ENCODE measurements around the gene EVA1A. TPM values are rescaled to one million over a fixed set of nuclear protein-coding genes. Genes with fewer than 3 reads are reported as not detected.

Gene EVA1A
- total RNA-seq, 1 donor from 2014 or later, result 19.0 TPM

GRCh38 chr2:75498907-75499306 lies 61.8 kb downstream of the EVA1A start:
- FAIRE-seq, result no peak

DNA sequence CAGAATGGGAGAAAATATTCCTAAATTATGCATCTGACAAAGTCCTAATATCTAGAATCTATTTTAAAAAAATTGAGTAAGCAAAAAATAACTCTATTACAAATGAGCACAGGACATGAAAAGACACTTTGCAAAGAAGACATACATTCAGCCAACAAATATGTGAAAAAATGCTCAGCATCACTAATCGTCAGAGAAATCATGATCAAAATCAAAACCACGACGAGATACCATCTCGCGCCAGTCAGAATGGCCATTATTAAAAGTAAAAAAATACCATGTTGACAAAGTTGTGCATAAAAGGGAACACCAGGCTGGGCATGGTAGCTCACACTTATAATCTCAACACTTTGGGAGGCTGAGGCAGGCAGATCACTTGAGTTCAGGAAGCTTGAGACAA lies 63.5 kb downstream of the EVA1A start:
- peaks cover 16% of the 10 kb centered on the region for H3K4me1 Mint-ChIP-seq (ENCODE audit: low read depth, unreplicated experiment)
- Histone ChIP-seq H3K4me3 (ENCODE audit: insufficient read depth, low read depth, low read length) (no peak overlapping the region), H3K27me3 (ENCODE audit: insufficient read depth, low read length) (no peaks in the 10 kb centered on the region), H3K36me3 (ENCODE audit: insufficient read depth, low read length) (peaks cover 17% of the 10 kb centered on the region), H3K79me2 (ENCODE audit: insufficient read depth, low read length) (peaks cover 90% of the 10 kb centered on the region), H3K4me2 (ENCODE audit: low read length) (no peak overlapping the region), H3K27ac (ENCODE audit: low read depth, low read length) (no peak overlapping the region), H2AFZ (ENCODE audit: low read depth, low read length) (no peak overlapping the region), H3K4me1 (ENCODE audit: insufficient read depth, low read length) (peaks cover under 1% of the 10 kb centered on the region), H3K9me3 (ENCODE audit: insufficient read depth, low read depth, low read length) (no peaks in the 10 kb centered on the region), H4K20me1 (ENCODE audit: insufficient read depth, low read length) (peaks cover 38% of the 10 kb centered on the region), H3K9ac (ENCODE audit: low read length) (no peak overlapping the region)
- no peak for TF ChIP-seq EZH2 (IDR thresholded peaks at IDR 0.05; ENCODE audit: insufficient read depth, low read length)
- TF ChIP-seq, protein P1, sequence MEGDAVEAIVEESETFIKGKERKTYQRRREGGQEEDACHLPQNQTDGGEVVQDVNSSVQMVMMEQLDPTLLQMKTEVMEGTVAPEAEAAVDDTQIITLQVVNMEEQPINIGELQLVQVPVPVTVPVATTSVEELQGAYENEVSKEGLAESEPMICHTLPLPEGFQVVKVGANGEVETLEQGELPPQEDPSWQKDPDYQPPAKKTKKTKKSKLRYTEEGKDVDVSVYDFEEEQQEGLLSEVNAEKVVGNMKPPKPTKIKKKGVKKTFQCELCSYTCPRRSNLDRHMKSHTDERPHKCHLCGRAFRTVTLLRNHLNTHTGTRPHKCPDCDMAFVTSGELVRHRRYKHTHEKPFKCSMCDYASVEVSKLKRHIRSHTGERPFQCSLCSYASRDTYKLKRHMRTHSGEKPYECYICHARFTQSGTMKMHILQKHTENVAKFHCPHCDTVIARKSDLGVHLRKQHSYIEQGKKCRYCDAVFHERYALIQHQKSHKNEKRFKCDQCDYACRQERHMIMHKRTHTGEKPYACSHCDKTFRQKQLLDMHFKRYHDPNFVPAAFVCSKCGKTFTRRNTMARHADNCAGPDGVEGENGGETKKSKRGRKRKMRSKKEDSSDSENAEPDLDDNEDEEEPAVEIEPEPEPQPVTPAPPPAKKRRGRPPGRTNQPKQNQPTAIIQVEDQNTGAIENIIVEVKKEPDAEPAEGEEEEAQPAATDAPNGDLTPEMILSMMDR (IDR thresholded peaks at IDR 0.05; ENCODE audit: insufficient read depth, low read depth, low read length), result no peak
- FAIRE-seq, result no peak
- H3K36me3 Mint-ChIP-seq (ENCODE audit: low read depth, unreplicated experiment), result peaks cover 16% of the 10 kb centered on the region
- H3K27ac Mint-ChIP-seq (ENCODE audit: unreplicated experiment), result no peak overlapping the region
- DNase-seq (ENCODE audit: low read depth), result no peak
- no peaks in the 10 kb centered on the region for H3K27me3 Mint-ChIP-seq (ENCODE audit: low read depth, unreplicated experiment)
- H3K4me3 Mint-ChIP-seq (ENCODE audit: unreplicated experiment), result no peak overlapping the region
- no peaks in the 10 kb centered on the region for H3K9me3 Mint-ChIP-seq (ENCODE audit: unreplicated experiment)

More at GRCh38 chr2:75498907-75499306, 61.8 kb downstream of the EVA1A start:
- no peak overlapping the region for H3K4me2 ChIP-seq (ENCODE audit: low read length)
- Mint-ChIP-seq H3K9me3 (ENCODE audit: unreplicated experiment) (no peaks in the 10 kb centered on the region), H3K27ac (ENCODE audit: unreplicated experiment) (no peak overlapping the region), H3K27me3 (ENCODE audit: low read depth, unreplicated experiment) (no peaks in the 10 kb centered on the region), H3K4me1 (ENCODE audit: low read depth, unreplicated experiment) (peaks cover 30% of the 10 kb centered on the region), H3K4me3 (ENCODE audit: unreplicated experiment) (no peak overlapping the region), H3K36me3 (ENCODE audit: low read depth, unreplicated experiment) (peaks cover 8% of the 10 kb centered on the region)
- H3K9me3 ChIP-seq (ENCODE audit: insufficient read depth, low read depth, low read length), result no peaks in the 10 kb centered on the region
- no peak overlapping the region for H3K9ac ChIP-seq (ENCODE audit: low read length)
- H3K27me3 ChIP-seq (ENCODE audit: insufficient read depth, low read length), result no peaks in the 10 kb centered on the region
- H2AFZ ChIP-seq (ENCODE audit: low read depth, low read length), result no peak overlapping the region
- no peak overlapping the region for H3K27ac ChIP-seq (ENCODE audit: low read depth, low read length)
- peaks cover 85% of the 10 kb centered on the region for H3K79me2 ChIP-seq (ENCODE audit: insufficient read depth, low read length)
- H3K4me1 ChIP-seq (ENCODE audit: insufficient read depth, low read length), result peaks cover 14% of the 10 kb centered on the region
- DNase-seq (ENCODE audit: low read depth), result no peak
- peaks cover 35% of the 10 kb centered on the region for H4K20me1 ChIP-seq (ENCODE audit: insufficient read depth, low read length)
- no peak for TF ChIP-seq EZH2 (IDR thresholded peaks at IDR 0.05; ENCODE audit: insufficient read depth, low read length)
- TF ChIP-seq, protein P1 (IDR thresholded peaks at IDR 0.05; ENCODE audit: insufficient read depth, low read depth, low read length), result no peak
- peaks cover 9% of the 10 kb centered on the region for H3K36me3 ChIP-seq (ENCODE audit: insufficient read depth, low read length)
- no peak overlapping the region for H3K4me3 ChIP-seq (ENCODE audit: insufficient read depth, low read depth, low read length)

GRCh38 chr2:75495862-75496261 lies 64.9 kb downstream of the EVA1A start:
- Histone ChIP-seq H3K79me2 (ENCODE audit: insufficient read depth, low read length) (peaks cover 77% of the 10 kb centered on the region), H3K4me1 (ENCODE audit: insufficient read depth, low read length) (peaks cover 5% of the 10 kb centered on the region), H4K20me1 (ENCODE audit: insufficient read depth, low read length) (peaks cover 47% of the 10 kb centered on the region), H3K4me3 (ENCODE audit: insufficient read depth, low read depth, low read length) (no peak overlapping the region), H3K9me3 (ENCODE audit: insufficient read depth, low read depth, low read length) (no peaks in the 10 kb centered on the region), H3K4me2 (ENCODE audit: low read length) (no peak overlapping the region), H3K27ac (ENCODE audit: low read depth, low read length) (no peak overlapping the region), H3K27me3 (ENCODE audit: insufficient read depth, low read length) (no peaks in the 10 kb centered on the region), H2AFZ (ENCODE audit: low read depth, low read length) (no peak overlapping the region), H3K36me3 (ENCODE audit: insufficient read depth, low read length) (peaks cover 17% of the 10 kb centered on the region), H3K9ac (ENCODE audit: low read length) (no peak overlapping the region)
- no peak for DNase-seq (ENCODE audit: low read depth)
- H3K36me3 Mint-ChIP-seq (ENCODE audit: low read depth, unreplicated experiment), result peaks cover 19% of the 10 kb centered on the region
- peaks cover 6% of the 10 kb centered on the region for H3K4me1 Mint-ChIP-seq (ENCODE audit: low read depth, unreplicated experiment)
- H3K27me3 Mint-ChIP-seq (ENCODE audit: low read depth, unreplicated experiment), result no peaks in the 10 kb centered on the region
- no peak overlapping the region for H3K4me3 Mint-ChIP-seq (ENCODE audit: unreplicated experiment)
- FAIRE-seq, result no peak
- no peaks in the 10 kb centered on the region for H3K9me3 Mint-ChIP-seq (ENCODE audit: unreplicated experiment)
- H3K27ac Mint-ChIP-seq (ENCODE audit: unreplicated experiment), result no peak overlapping the region
- no peak for TF ChIP-seq EZH2 (IDR thresholded peaks at IDR 0.05; ENCODE audit: insufficient read depth, low read length)
- TF ChIP-seq, protein P1 (IDR thresholded peaks at IDR 0.05; ENCODE audit: insufficient read depth, low read depth, low read length), result no peak
